T-cell (primary cell): ENCODE results near the gene COBL. TPM values are rescaled to one million over a fixed set of nuclear protein-coding genes. Genes with fewer than 3 reads are reported as not detected.

ENCODE experiments used
- ATAC-seq, 4 experiments: fragments of 200-7000 bp in 3 of 4; fragments of 150-1000 bp in 1 of 4; cut with Tn5 transposase; replicated peaks in 1 of 4; 1 replicate in 3 of 4; 2 replicates in 1 of 4; pipeline ENCODE4 v1.10.0; 2021; ENCODE audit warnings: moderate library complexity in 3 of 4, mild to moderate bottlenecking in 2 of 4, moderate number of reproducible peaks in 1 of 4
- CTCF ChIA-PET, 2 donors: fragments of 300-600 bp; sonication (Branson Sonifier 250); formaldehyde crosslinking; loops; one replicate each; lab custom pipeline; 2022; ENCODE audit warnings: antibody characterized with exemption in 2 of 2; lab: Charles Lee
- POLR2A ChIA-PET, 2 donors: fragments of 300-600 bp; sonication (Branson Sonifier 250); formaldehyde crosslinking; loops; one replicate each; lab custom pipeline; 2022; ENCODE audit warnings: antibody characterized with exemption in 2 of 2; lab: Charles Lee
- DNase-seq, 35 experiments: peaks; one replicate each; pipeline versions ENCODE4 v3.0.0 to v3.0.0-alpha.2; 2013 to 2023
- H3K27ac ChIP-seq: one replicate; pipeline ENCODE4 v1.5.1; 2013; ENCODE audit warnings: low read length
- H3K27me3 ChIP-seq, 2 experiments: replicated peaks in 1 of 2; 1 replicate in 1 of 2; 2 replicates in 1 of 2; pipeline versions ENCODE4 v1.6.1 to v1.7.0; 2013; ENCODE audit warnings: low read length in 1 of 2, mixed read lengths in 1 of 2; ENCODE audit not compliant: control insufficient read depth in 2 of 2, insufficient read depth in 2 of 2; ENCODE audit errors: extremely low read depth in 1 of 2
- H3K36me3 ChIP-seq, 2 donors: 1 replicate in 1 of 2; 2 replicates in 1 of 2; pipeline versions ENCODE4 v1.6.1 to v1.7.0; 2013; ENCODE audit warnings: low read length in 1 of 2; ENCODE audit not compliant: control insufficient read depth in 2 of 2, insufficient read depth in 1 of 2; ENCODE audit errors: extremely low read depth in 1 of 2
- H3K4me1 ChIP-seq, 2 experiments: 1 replicate in 1 of 2; 2 replicates in 1 of 2; pipeline versions ENCODE4 v1.6.1 to v1.7.0; 2013; ENCODE audit warnings: low read length in 2 of 2, mixed read lengths in 1 of 2; ENCODE audit not compliant: insufficient read depth in 2 of 2, control insufficient read depth in 1 of 2; ENCODE audit errors: extremely low read depth in 1 of 2
- H3K4me3 ChIP-seq, 2 donors: 1 replicate in 1 of 2; 2 replicates in 1 of 2; pipeline versions ENCODE4 v1.5.1 to v1.7.0; 2013; ENCODE audit warnings: mild to moderate bottlenecking in 2 of 2, low read length in 1 of 2, moderate library complexity in 1 of 2; ENCODE audit not compliant: control insufficient read depth in 1 of 2; ENCODE audit errors: extremely low read depth in 1 of 2
- H3K9me3 ChIP-seq: 2 replicates; pipeline ENCODE4 v1.7.0; 2013
- H3K27ac Mint-ChIP-seq, 2 donors: one replicate each; pipeline ENCODE4 v1.8.0; 2020 to 2021; ENCODE audit warnings: mild to moderate bottlenecking in 2 of 2, mixed read lengths in 2 of 2
- H3K27me3 Mint-ChIP-seq, 2 donors: one replicate each; pipeline ENCODE4 v1.8.0; 2021 to 2022; ENCODE audit warnings: mixed read lengths in 2 of 2
- H3K36me3 Mint-ChIP-seq: one replicate; pipeline ENCODE4 v1.8.0; 2021; ENCODE audit warnings: mixed read lengths
- H3K4me1 Mint-ChIP-seq, 3 donors: one replicate each; pipeline ENCODE4 v1.8.0; 2020 to 2022; ENCODE audit warnings: mixed read lengths in 3 of 3, mild to moderate bottlenecking in 1 of 3
- H3K4me3 Mint-ChIP-seq, 3 donors: one replicate each; pipeline ENCODE4 v1.8.0; 2020 to 2022; ENCODE audit warnings: mild to moderate bottlenecking in 3 of 3, mixed read lengths in 3 of 3, moderate library complexity in 3 of 3
- H3K9me3 Mint-ChIP-seq, 3 donors: one replicate each; pipeline ENCODE4 v1.8.0; 2020 to 2022; ENCODE audit warnings: mixed read lengths in 3 of 3
- WGBS: methylation state at CpG from one replicate; pipeline ENCODE4 v1.1.5; 2013; ENCODE audit warnings: missing lambda C conversion rate; ENCODE audit not compliant: insufficient coverage; 5-methylcytosine and 5-hydroxymethylcytosine counted together
- total RNA-seq, 35 experiments: library from RNA in 6 of 35; stranded (reverse) in 6 of 35; fragments of 120-200 nt in 1 of 35; gene quantifications; one replicate each; pipeline versions ENCODE4 v1.2.1 to v1.2.4 and lab custom pipeline; 2013 to 2026

COBL gene
- total RNA-seq, 5 donors from 2014 or later (not counting 1 experiment from before 2014, with no cell fraction given), result 0.07 to 0.26 (median 0.17) TPM; not detected in 1

GRCh38 chr7:51020944-51021343 lies 295.7 kb downstream of the COBL start:
- POLR2A ChIA-PET, result no interaction called here
- no peaks in the 10 kb centered on the region for H3K9me3 ChIP-seq
- H3K27ac Mint-ChIP-seq, result no peak overlapping the region
- no peaks in the 10 kb centered on the region for H3K27me3 Mint-ChIP-seq
- H3K4me1 Mint-ChIP-seq, result no peaks in the 10 kb centered on the region
- CTCF ChIA-PET, result no interaction called here
- H3K4me3 ChIP-seq, result no peak overlapping the region
- ATAC-seq (no peak), DNase-seq (no peak)
- H3K36me3 Mint-ChIP-seq, result no peaks in the 10 kb centered on the region
- H3K36me3 ChIP-seq, result no peaks in the 10 kb centered on the region
- no peaks in the 10 kb centered on the region for H3K27me3 ChIP-seq
- H3K4me3 Mint-ChIP-seq, result no peak overlapping the region
- no peaks in the 10 kb centered on the region for H3K9me3 Mint-ChIP-seq
- H3K4me1 ChIP-seq, result no peaks in the 10 kb centered on the region
- WGBS, result no CpG with 5 or more reads among the region's 3 CpGs
- no peak overlapping the region for H3K27ac ChIP-seq

GRCh38 chr7:51019891-51020870 lies 296.4 kb downstream of the COBL start:
- Histone ChIP-seq H3K4me3 (no peak overlapping the region), H3K36me3 (no peaks in the 10 kb centered on the region), H3K9me3 (no peaks in the 10 kb centered on the region), H3K27me3 (no peaks in the 10 kb centered on the region), H3K4me1 (no peaks in the 10 kb centered on the region), H3K27ac (no peak overlapping the region)
- ATAC-seq (no peak), DNase-seq (no peak)
- ChIA-PET POLR2A (no interaction called here), CTCF (no interaction called here)
- Mint-ChIP-seq H3K36me3 (no peaks in the 10 kb centered on the region), H3K4me1 (no peaks in the 10 kb centered on the region), H3K27me3 (no peaks in the 10 kb centered on the region), H3K4me3 (no peak overlapping the region), H3K27ac (no peak overlapping the region), H3K9me3 (no peaks in the 10 kb centered on the region)
- WGBS, result 81% methylated on average over 12 of the region's 22 CpGs

- no peaks in the 10 kb centered on the region for H3K27me3 ChIP-seq
- H3K36me3 ChIP-seq, result no peaks in the 10 kb centered on the region
- WGBS, result 82% methylated on average over 2 of the region's 7 CpGs
- no peaks in the 10 kb centered on the region for H3K27me3 Mint-ChIP-seq
- no peak for ATAC-seq
- no peaks in the 10 kb centered on the region for H3K4me1 ChIP-seq
- no peaks in the 10 kb centered on the region for H3K9me3 Mint-ChIP-seq
- ChIA-PET CTCF (no interaction called here), POLR2A (no interaction called here)
- H3K4me1 Mint-ChIP-seq, result no peaks in the 10 kb centered on the region
- DNase-seq, result no peak
- H3K27ac ChIP-seq, result no peak overlapping the region
- H3K4me3 ChIP-seq, result no peak overlapping the region
- no peak overlapping the region for H3K27ac Mint-ChIP-seq
- no peaks in the 10 kb centered on the region for H3K36me3 Mint-ChIP-seq
- H3K9me3 ChIP-seq, result no peaks in the 10 kb centered on the region
- H3K4me3 Mint-ChIP-seq, result no peak overlapping the region
These were observed 297.3 kb downstream of the COBL start for GRCh38 chr7:51019191-51019844.

GRCh38 chr7:51017576-51018535 lies 298.8 kb downstream of the COBL start:
- ATAC-seq (no peak), DNase-seq (no peak)
- no peaks in the 10 kb centered on the region for H3K36me3 ChIP-seq
- H3K9me3 Mint-ChIP-seq, result no peaks in the 10 kb centered on the region
- H3K4me1 ChIP-seq, result no peaks in the 10 kb centered on the region
- H3K4me3 ChIP-seq, result no peak overlapping the region
- no peak overlapping the region for H3K27ac Mint-ChIP-seq
- WGBS, result 83% methylated on average over 9 of the region's 16 CpGs
- no peak overlapping the region for H3K27ac ChIP-seq
- H3K27me3 Mint-ChIP-seq, result no peaks in the 10 kb centered on the region
- H3K36me3 Mint-ChIP-seq, result no peaks in the 10 kb centered on the region
- no peak overlapping the region for H3K4me3 Mint-ChIP-seq
- peaks cover 0 to 4% of the 10 kb centered on the region in 2 experiments for H3K27me3 ChIP-seq
- H3K9me3 ChIP-seq, result no peaks in the 10 kb centered on the region
- ChIA-PET POLR2A (no interaction called here), CTCF (no interaction called here)
- no peaks in the 10 kb centered on the region for H3K4me1 Mint-ChIP-seq

GRCh38 chr7:51016546-51016945 lies 300.1 kb downstream of the COBL start:
- Mint-ChIP-seq H3K27ac (no peak overlapping the region), H3K36me3 (no peaks in the 10 kb centered on the region), H3K4me3 (no peak overlapping the region), H3K9me3 (no peaks in the 10 kb centered on the region), H3K4me1 (no peaks in the 10 kb centered on the region), H3K27me3 (no peaks in the 10 kb centered on the region)
- no peaks in the 10 kb centered on the region for H3K36me3 ChIP-seq
- no peak for DNase-seq
- H3K27me3 ChIP-seq, result peaks cover 0 to 8% of the 10 kb centered on the region in 2 experiments
- no peaks in the 10 kb centered on the region for H3K9me3 ChIP-seq
- WGBS, result 100% methylated on average over 6 of the region's 9 CpGs
- H3K27ac ChIP-seq, result no peak overlapping the region
- ChIA-PET CTCF (no interaction called here), POLR2A (no interaction called here)
- no peak for ATAC-seq
- no peak overlapping the region for H3K4me3 ChIP-seq
- H3K4me1 ChIP-seq, result no peaks in the 10 kb centered on the region

GRCh38 chr7:51015581-51015980 lies 301.0 kb downstream of the COBL start:
- Histone ChIP-seq H3K27me3 (peaks cover 0 to 8% of the 10 kb centered on the region in 2 experiments), H3K9me3 (no peaks in the 10 kb centered on the region), H3K36me3 (no peaks in the 10 kb centered on the region), H3K4me1 (no peaks in the 10 kb centered on the region), H3K27ac (no peak overlapping the region), H3K4me3 (no peak overlapping the region)
- Mint-ChIP-seq H3K4me1 (no peaks in the 10 kb centered on the region), H3K4me3 (no peak overlapping the region), H3K27me3 (no peaks in the 10 kb centered on the region), H3K9me3 (no peaks in the 10 kb centered on the region), H3K27ac (no peak overlapping the region), H3K36me3 (no peaks in the 10 kb centered on the region)
- POLR2A ChIA-PET, result interaction anchor here in 1 of 2 donors (0.5 kb wide), 1 partner anchor 243 kb away, joined by 3 read pairs; no protein-coding TSS in a partner anchor
- CTCF ChIA-PET, result no interaction called here
- ATAC-seq (no peak), DNase-seq (no peak)
- 75% methylated on average over 8 of the region's 11 CpGs for WGBS
